Limb (tissue), 2 donors: ENCODE data around the gene IFRD1.
"Not testable (repeated sequence)": the region's sequence is repeated elsewhere in the genome, so short reads cannot be mapped to it uniquely, and the experiment has no call there.

Experiments used
- DNase-seq, 2 donors: peaks; one replicate each; pipeline ENCODE4 v3.0.0-alpha.2; 2016; ENCODE audit errors: extremely low spot score in 2 of 2

The IFRD1 gene

DNA sequence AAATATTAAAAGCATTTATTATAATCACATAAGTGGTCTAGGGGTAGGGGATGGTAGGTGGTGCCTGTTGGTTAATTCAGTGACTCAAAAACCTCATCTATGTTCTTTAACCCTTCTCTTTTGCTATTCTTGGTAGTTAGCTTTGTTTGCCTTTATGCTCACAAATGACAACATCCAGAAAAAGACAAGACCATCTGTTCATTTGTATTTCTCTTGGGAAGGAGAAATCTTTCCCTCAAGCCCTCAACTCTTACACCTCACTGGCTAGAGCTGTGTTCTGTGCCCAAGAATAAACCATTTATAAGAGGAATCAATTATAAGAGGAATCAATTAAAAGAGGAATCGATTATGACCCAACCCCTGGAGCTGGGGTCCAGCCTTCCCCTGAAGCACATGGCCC, 10.8 kb upstream of the IFRD1 start:
- DNase-seq = no peak

GRCh38 chr7:112442210-112442609, 8.1 kb upstream of the IFRD1 start:
- no peak for DNase-seq

- no peak for DNase-seq
Measured at GRCh38 chr7:112444505-112444904, 5.8 kb upstream of the IFRD1 start.

DNA sequence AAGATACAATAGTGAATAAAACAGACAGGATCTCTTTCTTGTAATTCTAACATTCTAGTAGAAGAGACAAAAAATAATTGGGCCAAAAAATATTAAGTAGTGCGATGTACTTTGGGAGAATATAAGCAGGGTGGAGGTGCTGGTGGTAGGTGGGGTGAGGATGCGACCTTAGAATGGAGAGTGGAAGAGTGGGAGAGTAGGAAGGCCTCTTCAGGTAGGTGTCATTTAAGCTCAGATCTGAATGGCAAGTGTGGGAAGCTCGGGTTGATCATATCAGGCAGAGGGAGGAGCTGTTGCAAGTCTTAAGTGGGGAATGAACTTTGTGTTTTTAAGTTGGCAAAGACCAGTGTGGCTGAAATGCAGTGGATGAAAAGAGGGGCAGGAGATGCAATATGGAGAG, 3.8 kb upstream of the IFRD1 start:
- DNase-seq = no peak

DNA sequence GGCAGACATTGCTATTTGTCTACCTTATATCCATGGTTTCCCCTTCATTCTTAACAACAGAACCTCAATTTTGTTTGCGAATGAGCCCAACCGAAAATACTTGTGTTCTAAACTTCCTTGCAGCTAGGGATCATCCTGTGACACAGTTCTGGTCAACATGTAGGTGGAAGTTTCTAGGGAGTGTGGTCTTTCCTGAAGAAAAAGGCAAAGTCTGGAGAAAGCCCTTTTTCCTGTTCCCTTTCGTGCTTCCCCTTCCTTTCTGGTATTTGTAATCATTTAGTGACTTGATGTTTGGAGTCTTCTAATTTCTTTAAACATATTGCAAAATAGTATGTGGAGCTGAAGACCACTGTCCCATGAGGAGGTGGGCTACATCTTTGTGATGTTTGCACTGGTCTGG, 2.9 kb upstream of the IFRD1 start:
- DNase-seq = no peak

DNA sequence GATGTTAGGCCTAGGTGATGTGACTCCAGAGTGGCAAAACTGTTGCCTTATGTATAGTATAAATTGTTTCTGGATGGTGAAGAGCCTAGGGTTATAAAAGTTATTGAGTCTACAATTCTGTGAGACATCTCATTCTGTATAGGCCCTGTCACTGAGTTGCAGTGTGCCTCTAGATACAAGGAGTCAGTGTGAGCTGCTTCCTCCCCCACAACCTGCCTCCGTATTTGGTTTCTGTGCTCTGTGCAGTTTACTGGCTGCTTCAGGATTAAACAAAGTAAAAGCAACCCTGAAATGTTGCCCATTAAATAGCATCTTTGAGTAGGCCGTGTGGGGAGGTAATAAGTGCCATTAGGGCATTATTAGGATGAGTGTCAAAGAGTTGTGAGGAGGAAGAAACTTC, 1.9 kb upstream of the IFRD1 start:
- DNase-seq = no peak

- no peak for DNase-seq
Measured at GRCh38 chr7:112448891-112449290, 1.4 kb upstream of the IFRD1 start.

GRCh38 chr7:112449353-112449752, 907 bp upstream of the IFRD1 start:
- no peak for DNase-seq

GRCh38 chr7:112450807-112451761, 824 bp downstream of the IFRD1 start:
- peak; percentile 95 to 98 for DNase-seq

DNA sequence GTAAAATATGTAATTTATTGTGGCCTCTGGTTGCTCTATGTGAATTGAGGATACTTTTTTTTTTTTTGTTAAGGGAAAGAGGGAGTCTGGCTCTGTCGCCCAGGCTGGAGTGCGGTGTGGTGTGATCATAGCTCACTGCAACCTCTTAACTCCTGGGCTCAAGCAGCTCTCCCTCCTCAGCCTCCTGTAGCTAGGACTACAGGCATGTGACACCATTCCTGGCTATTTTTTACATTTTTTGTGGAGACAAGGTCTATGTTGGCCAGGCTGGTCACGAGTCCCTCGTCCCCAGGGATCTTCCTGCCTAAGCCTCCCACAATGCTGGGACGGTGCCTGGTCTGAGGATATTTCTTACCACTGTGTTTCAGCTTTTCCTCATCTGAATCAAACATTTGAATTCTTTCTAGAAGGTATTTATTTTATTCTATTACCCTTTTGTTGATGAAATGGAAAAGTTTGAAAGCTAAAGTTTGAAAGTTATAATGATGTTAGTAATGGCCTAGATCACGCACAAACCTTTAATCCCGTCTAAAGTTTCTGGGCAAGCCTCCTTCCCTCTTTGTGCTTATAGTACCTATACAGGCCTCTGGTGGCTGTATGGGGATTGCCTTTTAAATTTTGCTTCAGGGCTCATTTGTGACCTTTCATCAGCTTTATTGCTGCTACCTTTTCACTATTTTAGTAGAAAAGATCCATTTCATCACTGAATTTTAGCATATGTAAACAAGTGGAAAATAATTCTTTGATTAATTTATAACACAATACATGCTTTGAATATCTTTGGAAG, 2.0 kb downstream of the IFRD1 start:
- DNase-seq = peak; percentile 4 to 31

DNA sequence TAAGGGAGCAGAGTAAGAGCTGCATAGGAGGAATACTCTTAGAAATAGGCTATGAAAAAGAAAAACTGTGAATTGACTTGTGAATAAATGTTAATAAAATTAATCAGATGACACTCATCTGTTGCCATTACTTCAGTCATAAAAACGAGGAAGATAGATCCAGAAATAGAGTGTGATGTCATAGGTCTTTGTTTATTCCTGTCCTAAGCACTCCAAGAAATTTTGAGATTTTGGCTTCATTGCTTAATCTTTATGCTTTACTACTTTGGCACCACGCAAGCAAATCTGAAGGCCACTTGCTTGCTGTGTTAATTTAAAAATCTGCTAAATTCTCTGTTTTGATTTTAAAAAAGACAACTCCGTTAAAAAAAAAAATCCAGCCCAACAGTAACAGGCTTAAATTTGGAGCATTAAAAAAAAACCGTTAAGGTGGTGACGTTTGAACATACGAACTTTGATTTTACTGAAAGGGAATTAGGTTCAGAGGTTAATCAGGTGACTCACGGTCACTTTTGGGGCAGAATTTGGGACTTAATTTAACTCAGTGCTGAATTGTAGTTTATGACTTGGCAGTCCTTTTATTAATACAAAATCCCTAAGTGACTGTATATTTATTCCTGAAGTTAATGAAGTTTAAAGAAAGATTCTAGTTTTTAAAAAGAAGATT, 3.4 kb downstream of the IFRD1 start:
- no peak for DNase-seq

DNA sequence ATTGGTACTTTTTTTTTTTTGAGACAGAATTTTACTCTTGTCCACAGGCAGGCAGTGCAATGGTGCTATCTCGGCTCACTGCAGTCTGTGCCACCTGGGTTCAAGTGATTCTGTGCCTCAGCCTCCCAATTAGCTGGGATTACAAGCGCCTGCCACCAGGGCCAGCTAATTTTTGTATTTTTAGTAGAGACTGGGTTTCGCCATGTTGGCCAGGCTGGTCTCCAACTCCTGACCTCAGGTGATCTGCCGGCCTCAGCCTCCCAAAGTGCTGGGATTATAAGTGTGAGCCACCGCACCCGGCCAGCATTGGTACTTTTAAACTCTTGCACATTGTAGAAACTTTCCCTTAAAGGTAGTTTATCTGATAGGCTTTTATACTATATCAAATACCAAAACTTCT, 3.9 kb downstream of the IFRD1 start:
- DNase-seq = not testable (repeated sequence)

GRCh38 chr7:112459645-112460044, 9.4 kb downstream of the IFRD1 start:
- no peak for DNase-seq

DNA sequence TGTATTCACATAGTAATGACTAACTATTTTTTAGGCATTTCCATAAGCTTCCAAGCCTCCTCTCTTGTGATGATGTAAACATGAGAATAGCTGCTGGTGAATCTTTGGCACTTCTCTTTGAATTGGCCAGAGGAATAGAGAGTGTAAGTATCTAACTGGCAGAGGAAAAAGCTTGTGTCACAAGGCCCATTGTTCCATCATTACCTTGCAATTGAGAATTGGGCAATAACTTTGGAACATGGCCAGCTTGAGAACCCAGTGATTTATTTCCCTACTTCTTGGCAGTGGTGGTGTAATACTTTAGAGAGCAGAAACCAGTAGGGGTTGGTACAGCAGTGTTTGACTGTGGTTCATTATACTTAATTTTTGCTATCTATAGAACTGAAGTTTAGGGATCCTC, 12.0 kb downstream of the IFRD1 start:
- no peak for DNase-seq

DNA sequence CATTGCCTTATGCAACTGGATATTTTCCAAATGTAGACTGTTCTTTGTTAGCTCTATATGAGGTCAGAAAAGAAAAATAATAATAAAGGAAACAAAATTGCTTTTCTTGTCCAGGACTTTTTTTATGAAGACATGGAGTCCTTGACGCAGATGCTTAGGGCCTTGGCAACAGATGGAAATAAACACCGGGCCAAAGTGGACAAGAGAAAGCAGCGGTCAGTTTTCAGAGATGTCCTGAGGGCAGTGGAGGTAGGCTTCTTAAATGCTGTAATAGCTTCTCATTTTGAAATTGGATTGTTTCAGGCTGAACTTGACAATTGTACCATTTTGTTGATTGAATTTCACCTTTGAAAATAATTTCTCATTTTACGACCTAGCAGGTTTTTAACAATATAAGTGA, 17.6 kb downstream of the IFRD1 start:
- DNase-seq = no peak

DNA sequence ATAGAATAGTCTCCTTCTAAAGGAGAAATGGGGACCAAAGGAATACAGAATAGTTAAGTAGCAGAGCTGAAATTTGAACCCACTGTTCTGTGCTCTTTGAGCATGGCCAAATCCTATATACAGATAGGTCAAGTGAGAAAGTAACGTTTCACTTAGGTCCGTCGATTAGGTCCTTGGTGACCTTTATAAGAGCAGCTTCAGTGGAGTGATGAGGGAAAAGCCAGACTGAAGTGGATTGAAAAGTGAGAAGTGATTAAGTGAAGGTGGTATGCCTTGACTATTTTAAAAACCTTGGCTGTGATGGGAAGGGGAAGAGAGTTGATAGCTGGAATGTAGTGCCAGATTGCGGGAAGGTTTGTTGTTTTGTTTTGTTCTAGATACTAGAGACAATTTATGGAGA, 19.9 kb downstream of the IFRD1 start:
- no peak for DNase-seq

DNA sequence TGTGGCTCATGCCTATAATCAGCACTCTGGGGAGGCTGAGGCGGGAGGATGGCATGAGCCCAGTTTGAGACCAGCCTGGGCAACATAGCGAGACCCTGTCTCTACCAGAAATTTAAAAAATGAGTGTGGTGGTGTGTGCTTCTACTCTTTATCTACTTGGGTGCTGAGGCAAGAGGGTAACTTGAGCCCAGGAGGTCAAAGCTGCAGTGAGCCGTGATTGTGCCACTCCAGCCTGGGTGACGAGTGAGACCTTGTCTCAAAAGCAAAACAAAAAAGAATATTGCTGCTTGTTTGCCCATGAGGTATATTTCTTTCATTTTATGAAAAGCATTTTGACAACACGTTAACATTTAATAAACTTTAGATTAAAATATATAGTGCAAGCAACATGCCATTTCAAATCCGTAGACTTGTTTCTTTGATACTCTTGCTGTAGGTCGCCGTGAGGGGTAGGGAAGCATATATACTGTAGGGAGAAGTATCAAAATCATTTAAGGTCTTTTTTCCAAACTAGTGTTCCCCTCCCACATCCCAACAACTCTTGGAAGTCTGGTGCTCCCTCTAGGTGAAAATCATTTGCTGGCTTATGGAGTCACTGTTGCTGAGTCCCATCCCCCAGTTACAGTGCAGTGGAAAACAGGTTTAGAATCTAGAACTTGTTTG, 26.3 kb downstream of the IFRD1 start:
- no peak for DNase-seq

DNA sequence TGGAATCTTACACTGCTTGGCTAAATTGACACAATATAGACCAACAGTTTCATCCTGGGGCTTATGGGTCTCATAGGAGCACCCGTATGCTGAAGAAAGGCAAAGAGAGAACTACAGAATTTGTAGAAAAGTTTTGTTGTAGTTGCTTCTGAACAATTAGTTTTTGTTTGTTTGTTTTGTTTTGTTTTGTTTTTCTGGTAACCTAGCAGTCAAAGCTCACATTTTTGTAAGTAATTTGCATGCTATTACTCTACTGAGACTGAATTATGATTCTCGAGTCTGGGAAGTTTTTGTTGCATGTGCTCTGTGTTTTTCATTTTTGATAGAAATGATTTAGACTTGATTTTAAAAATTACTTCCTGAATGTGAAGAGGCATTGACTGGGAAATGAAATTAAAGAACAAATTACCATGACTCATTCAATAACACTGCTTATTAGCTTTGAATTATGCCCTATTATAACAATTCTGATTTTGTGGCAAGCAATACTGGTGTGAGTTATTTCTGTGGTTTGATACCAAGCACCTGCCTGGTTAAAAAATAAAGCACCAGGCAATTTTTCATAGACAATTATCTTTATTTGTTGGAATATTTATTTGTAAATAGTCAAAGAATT, 31.0 kb downstream of the IFRD1 start:
- DNase-seq = no peak

GRCh38 chr7:112481833-112482670, 31.8 kb downstream of the IFRD1 start:
- DNase-seq = no peak

DNA sequence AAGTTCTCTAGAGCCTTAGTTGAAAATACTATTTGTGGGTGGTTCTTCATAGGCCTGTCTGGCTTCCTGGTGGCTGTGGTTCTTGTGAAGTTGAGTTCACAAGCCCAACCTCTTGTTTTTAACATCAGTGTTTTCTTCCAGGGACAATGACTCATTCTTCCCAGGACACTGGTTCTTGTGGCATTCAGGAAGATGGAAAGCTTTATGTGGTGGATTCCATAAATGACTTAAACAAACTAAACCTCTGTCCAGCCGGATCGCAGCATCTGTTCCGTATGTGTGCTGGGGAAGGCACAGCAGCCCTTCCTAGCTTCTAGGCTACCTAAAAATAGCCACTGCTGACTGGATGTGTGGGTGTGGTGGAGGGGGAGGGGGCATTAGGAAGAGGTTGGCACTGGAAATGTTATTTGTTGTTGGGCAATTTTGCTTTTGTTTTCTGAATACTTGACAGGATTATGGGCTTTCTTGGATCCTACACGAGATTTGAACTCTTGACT, 34.5 kb downstream of the IFRD1 start:
- no peak for DNase-seq
